Naive B cell (primary cell): ENCODE measurements around the gene BCKDHA. TPM values are rescaled to one million over a fixed set of nuclear protein-coding genes. Genes with fewer than 3 reads are reported as not detected.

Source experiments
- ATAC-seq, 2 donors: fragments of 150-1000 bp; cut with Tn5 transposase; 2 replicates each; pipeline ENCODE4 v1.10.0; 2021; ENCODE audit warnings: low read depth in 2 of 2, mild to moderate bottlenecking in 2 of 2, moderate library complexity in 2 of 2
- DNase-seq: peaks from one replicate; pipeline ENCODE4 v3.0.0; 2022
- H3K27ac Mint-ChIP-seq, 6 donors: one replicate each; pipeline ENCODE4 v1.8.0; 2020 to 2022; ENCODE audit warnings: mild to moderate bottlenecking in 6 of 6, mixed read lengths in 6 of 6, moderate library complexity in 5 of 6, inconsistent platforms in 2 of 6
- H3K27me3 Mint-ChIP-seq, 3 donors: one replicate each; pipeline ENCODE4 v1.8.0; 2021 to 2022; ENCODE audit warnings: mixed read lengths in 3 of 3, mild to moderate bottlenecking in 1 of 3
- H3K36me3 Mint-ChIP-seq, 2 donors: one replicate each; pipeline ENCODE4 v1.8.0; 2020 to 2022; ENCODE audit warnings: mixed read lengths in 2 of 2, inconsistent platforms in 1 of 2, mild to moderate bottlenecking in 1 of 2
- H3K4me1 Mint-ChIP-seq, 3 donors: one replicate each; pipeline ENCODE4 v1.8.0; 2020 to 2022; ENCODE audit warnings: mixed read lengths in 3 of 3, inconsistent platforms in 1 of 3, mild to moderate bottlenecking in 1 of 3, moderate library complexity in 1 of 3
- H3K4me3 Mint-ChIP-seq, 8 donors: one replicate each; pipeline ENCODE4 v1.8.0; 2020 to 2022; ENCODE audit warnings: mild to moderate bottlenecking in 8 of 8, mixed read lengths in 8 of 8, moderate library complexity in 8 of 8, inconsistent platforms in 2 of 8
- H3K9me3 Mint-ChIP-seq, 7 donors: one replicate each; pipeline ENCODE4 v1.8.0; 2020 to 2022; ENCODE audit warnings: mixed read lengths in 7 of 7, mild to moderate bottlenecking in 5 of 7, inconsistent platforms in 2 of 7, moderate library complexity in 1 of 7
- polyA plus RNA-seq, 6 donors: library from polyadenylated mRNA; unstranded; fragments of 300-500 nt; fragmentation: Illumina TruSeq; gene quantifications; one replicate each; pipeline ENCODE4 v1.2.3, GENCODE V29; 2021; ENCODE audit warnings: low read depth in 6 of 6

BCKDHA gene
- polyA plus RNA-seq, 6 donors from 2014 or later = 50.3 to 79.8 (median 68.0) TPM

DNA sequence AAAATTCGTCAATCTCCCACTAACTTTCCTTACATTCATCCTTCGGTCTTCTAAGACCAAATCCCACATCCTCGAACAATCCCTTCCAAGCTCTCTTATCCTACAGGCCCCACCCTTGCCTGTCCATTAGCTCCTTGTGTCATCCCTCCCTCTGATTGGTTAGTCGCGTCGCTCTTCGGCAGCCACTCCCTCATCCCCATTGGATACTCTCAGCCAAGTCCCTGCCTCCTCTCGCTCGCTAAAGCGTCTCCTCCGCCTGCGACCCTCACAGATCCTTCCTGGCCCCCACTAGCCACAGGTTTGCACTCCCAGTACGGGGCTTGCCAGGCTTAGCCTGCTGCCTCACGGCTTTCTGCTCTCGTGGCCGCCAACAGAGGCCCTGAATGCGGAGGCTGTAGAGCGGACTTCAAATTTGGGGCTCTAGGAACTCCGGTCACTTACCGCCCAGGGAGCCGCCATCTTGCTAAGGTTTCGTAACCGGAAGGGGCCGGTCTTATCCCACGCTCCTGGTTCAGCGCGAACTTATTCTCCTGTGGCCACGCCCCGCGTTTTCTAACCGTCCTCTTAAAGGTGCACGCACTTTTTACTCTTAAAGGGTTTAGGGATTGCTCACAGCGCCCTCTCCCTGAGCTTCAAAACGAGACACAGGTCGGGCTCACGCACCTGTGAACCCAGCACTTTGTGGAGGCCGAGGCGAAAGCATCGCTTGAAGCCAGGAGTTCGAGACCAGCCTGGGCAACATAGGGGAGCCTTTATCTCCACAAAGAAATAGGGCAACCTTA, 42.0 kb downstream of the BCKDHA start, which contains the start of gene DMAC2:
Gene DMAC2, minus strand, starts transcription at position 472 of the 782 bp plus-strand sequence. Its CDS starts 13 bp downstream, at position 459.
- Mint-ChIP-seq H3K9me3 (no peaks in the 10 kb centered on the region), H3K27me3 (peaks cover 9 to 17% (median 16%) of the 10 kb centered on the region in 3 donors), H3K4me1 (peaks cover 6 to 25% (median 13%) of the 10 kb centered on the region in 3 donors), H3K27ac (peak within 1 kb of the TSS in 3 of 6 donors; percentile 33 to 90 (median 61)), H3K4me3 (peak within 1 kb of the TSS in 4 of 8 donors; percentile 5 to 68 (median 32)), H3K36me3 (peaks cover 0 to 9% of the 10 kb centered on the region in 2 donors)
- ATAC-seq (peak; percentile 98 to 99), DNase-seq (peak; percentile 86)

DNA sequence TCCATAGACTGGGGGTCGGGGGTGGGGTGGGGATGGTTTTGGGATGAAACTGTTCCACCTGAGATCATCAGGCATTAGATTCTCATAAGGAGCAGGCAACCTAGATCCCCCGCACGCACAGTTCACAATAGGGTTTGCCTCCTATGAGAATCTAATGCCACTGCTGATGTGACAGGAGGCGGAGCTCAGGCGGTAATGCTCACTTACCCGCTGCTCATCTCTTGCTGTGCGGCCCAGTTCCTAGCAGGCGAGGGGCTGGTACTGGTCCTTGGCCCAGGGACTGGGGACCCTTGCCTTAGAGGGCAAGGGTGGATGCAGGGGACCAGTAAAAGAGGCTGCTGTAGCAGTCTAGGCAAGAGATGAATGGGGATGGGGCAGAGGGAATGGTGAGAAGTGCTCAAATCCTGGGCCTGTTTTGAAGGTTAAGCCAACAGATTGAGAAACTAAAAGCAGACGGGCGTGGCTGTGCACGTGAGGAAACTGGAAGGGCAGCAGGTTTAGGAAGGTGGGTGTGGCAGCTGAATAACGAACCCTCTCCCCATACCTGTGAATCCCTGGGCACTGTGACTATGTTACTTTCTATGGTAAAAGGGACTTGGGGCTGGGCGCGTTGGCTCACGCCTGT, 43.8 kb downstream of the BCKDHA start:
- Mint-ChIP-seq H3K36me3 (peaks cover 0 to 7% of the 10 kb centered on the region in 2 donors), H3K4me3 (peak overlapping the region in 3 of 8 donors; percentile 16 to 68 (median 37)), H3K27me3 (peaks cover 9 to 26% (median 17%) of the 10 kb centered on the region in 3 donors), H3K27ac (peak overlapping the region in 1 of 6 donors; percentile 56), H3K4me1 (peaks cover 6 to 24% (median 13%) of the 10 kb centered on the region in 3 donors), H3K9me3 (no peaks in the 10 kb centered on the region)
- no peak for DNase-seq
- no peak for ATAC-seq

DNA sequence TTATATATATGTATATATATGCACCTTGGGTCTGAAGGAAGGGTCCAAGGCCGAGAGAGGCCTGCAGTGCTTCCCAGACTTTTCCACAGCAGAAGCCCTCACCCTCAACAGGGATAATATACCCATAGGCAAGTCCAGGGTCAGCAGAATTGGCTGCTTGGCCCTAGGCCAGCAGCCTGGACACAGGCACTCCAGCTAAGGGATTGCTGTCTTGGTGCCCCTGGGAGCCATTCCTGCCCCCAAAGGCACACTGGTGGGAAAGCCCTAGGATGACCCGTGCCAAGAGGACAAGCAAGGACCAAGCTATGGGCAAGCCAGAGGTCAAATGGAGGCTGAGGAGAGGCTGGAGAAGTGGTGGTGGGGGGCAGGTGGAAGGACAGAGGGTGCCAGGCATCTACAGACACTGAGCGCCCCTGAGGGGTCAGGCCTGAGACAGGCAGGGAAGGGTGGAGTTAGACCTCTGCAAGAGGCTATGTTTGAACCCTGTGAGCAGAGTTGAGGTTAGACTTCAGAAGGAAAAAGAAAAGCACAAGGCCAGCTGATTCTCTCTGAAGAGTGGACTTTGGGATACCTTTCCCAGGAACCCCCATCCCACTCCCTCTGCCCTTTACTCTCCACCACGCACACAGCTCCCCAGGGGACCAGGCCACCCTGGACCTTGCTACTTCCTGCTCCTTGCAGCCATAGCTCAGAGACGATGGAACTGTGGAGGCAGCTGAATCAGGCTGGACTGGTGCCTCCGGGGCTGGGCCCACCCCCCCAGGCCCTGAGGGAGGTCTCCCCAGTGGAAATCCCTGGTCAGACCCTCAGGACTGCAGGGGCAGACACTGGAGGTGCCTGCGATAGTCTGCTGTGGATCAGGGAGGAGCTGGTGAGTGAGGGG, 45.1 kb downstream of the BCKDHA start, which contains the start of gene ERICH4:
Gene ERICH4, plus strand, starts transcription at position 684 of the 883 bp plus-strand sequence. Its CDS starts 14 bp downstream, at position 698.
- H3K9me3 Mint-ChIP-seq = no peaks in the 10 kb centered on the region
- H3K4me1 Mint-ChIP-seq = peaks cover 4 to 18% (median 10%) of the 10 kb centered on the region in 3 donors
- H3K36me3 Mint-ChIP-seq = peaks cover 0 to 3% of the 10 kb centered on the region in 2 donors
- peak within 1 kb of the TSS in 2 of 6 donors; percentile 3 to 27 for H3K27ac Mint-ChIP-seq
- DNase-seq (no peak), ATAC-seq (no peak)
- H3K4me3 Mint-ChIP-seq = peak within 1 kb of the TSS in 2 of 8 donors; percentile 51 to 54
- H3K27me3 Mint-ChIP-seq = peaks cover 9 to 38% (median 17%) of the 10 kb centered on the region in 3 donors

DNA sequence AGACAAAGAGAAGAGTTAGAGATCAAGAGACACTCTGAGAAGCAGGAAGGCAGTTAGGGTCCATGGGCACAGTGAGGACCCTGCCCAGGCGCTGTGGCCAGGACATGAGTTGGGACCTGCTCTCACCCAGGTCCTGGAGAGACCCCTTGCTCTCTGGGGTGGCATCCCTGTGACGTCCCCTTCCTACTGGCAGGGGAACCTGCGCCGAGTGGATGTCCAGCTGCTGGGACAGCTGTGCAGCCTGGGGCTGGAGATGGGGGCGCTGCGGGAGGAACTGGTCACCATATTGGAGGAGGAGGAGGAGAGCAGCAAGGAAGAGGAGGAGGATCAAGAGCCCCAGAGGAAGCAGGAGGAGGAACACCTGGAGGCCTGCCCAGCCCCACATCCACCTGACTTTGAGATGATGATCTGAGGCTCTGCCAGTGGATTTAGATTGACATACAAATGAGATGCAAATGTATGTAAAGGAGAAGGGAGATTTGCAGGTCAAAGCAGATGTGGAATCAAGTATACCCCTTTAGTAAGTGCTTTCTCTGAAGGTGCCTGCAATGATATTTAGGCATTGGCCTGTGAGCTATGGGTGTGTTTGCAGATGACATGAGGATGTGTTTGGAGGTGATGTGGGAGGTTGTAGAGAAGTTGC, 46.3 kb downstream of the BCKDHA start:
- peaks cover 9 to 39% (median 17%) of the 10 kb centered on the region in 3 donors for H3K27me3 Mint-ChIP-seq
- ATAC-seq (no peak), DNase-seq (no peak)
- H3K27ac Mint-ChIP-seq = peak overlapping the region in 2 of 6 donors; percentile 3 to 7
- peaks cover 6 to 11% (median 10%) of the 10 kb centered on the region in 3 donors for H3K4me1 Mint-ChIP-seq
- no peaks in the 10 kb centered on the region for H3K36me3 Mint-ChIP-seq
- H3K4me3 Mint-ChIP-seq = no peak overlapping the region
- H3K9me3 Mint-ChIP-seq = no peaks in the 10 kb centered on the region

DNA sequence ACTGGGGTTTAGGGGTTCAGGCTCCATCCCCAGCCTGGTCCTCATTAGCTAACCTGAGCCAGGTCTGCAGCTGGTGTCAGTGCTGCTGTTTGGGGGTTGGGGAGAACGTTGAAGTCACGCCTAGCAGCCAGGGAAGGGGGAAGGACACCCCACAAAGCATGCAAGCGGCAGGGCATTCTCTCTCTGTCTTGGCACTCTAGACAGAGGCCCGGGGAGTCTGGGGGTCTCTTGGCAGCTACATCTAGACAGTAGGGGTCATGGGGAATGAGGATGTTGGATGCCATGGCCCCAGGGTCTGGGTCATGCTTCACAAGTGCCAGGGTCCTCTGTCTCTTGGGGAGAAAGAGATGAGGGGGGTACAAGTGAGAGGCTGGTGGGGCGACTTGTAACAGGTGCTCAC, 48.0 kb downstream of the BCKDHA start:
- H3K4me3 Mint-ChIP-seq = no peak overlapping the region
- DNase-seq (no peak), ATAC-seq (no peak)
- no peaks in the 10 kb centered on the region for H3K9me3 Mint-ChIP-seq
- peaks cover 17 to 20% (median 18%) of the 10 kb centered on the region in 3 donors for H3K4me1 Mint-ChIP-seq
- peaks cover 9 to 45% (median 17%) of the 10 kb centered on the region in 3 donors for H3K27me3 Mint-ChIP-seq
- H3K36me3 Mint-ChIP-seq = no peaks in the 10 kb centered on the region
- H3K27ac Mint-ChIP-seq = no peak overlapping the region

DNA sequence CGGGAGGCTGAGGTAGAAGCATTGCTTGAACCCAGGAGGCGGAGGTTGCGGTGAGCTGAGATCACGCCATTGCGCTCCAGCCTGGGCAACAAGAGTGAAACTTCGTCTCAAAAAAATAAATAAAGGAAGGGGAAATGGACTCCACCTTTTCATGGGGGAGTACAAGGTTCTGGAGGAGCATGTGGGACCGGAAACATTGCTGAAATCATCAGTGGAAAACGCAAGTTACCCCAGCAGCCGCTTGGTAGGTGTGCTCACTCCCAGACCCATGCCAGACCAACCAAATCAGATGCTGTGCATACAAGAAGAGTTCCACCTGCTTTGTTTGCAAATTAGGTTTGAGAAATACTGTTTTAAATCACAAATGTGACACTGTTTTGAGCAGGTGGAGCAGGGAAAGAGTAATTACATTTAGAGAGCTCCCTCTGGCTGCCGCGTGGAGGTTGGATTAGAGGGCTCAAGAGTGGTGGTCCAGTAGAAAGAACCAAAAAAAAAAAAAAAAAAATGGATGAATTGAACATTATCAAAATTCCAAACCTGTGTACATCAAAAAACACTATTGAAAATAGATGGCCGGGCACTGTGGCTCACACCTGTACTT, 50.2 kb downstream of the BCKDHA start:
- no peak overlapping the region for H3K27ac Mint-ChIP-seq
- no peak for ATAC-seq
- DNase-seq = no peak
- H3K36me3 Mint-ChIP-seq = peaks cover 0 to 3% of the 10 kb centered on the region in 2 donors
- peaks cover 15 to 23% (median 18%) of the 10 kb centered on the region in 3 donors for H3K4me1 Mint-ChIP-seq
- no peaks in the 10 kb centered on the region for H3K9me3 Mint-ChIP-seq
- peaks cover 9 to 45% (median 16%) of the 10 kb centered on the region in 3 donors for H3K27me3 Mint-ChIP-seq
- H3K4me3 Mint-ChIP-seq = peak overlapping the region in 2 of 8 donors; percentile 29 to 36

DNA sequence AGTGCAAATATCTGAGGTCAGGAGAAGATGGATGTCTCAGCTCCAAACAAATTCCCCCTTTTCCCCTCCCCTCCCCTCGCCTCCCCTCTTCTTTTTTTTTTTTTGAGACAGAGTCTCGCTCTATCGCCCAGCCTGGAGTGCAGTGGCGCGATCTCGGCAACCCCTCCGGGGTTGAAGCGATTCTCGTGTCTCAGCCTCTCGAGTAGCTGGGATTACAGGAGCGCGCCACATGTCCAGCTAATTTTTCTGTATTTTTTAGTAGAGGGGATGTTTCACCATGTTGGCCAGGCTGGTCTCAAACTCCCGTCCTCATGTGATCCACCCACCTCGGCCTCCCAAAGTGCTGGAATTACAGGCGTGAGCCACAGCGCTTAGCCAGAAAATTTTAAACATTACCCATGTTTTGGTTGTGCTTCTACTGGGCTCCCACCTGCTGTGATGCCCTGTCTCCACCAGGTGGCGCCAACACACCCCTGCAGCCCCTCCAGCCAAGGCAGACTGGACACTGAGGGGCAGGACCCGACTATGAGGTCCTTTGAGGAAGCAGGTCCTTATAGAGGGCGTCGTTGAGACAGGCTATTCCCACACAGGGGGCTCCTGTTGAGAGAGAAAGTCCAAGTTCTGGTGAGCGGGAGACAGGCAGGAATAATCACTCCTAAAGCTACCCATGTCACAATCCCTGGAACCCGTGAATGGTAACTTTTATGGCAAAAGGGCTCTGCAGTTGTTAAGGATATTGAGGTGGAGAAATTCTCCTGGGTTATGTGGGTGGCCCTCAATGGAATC, 51.7 kb downstream of the BCKDHA start:
- H3K4me3 Mint-ChIP-seq = peak overlapping the region; percentile 18 to 91 (median 87)
- peaks cover 0 to 3% of the 10 kb centered on the region in 2 donors for H3K36me3 Mint-ChIP-seq
- peaks cover 18 to 38% (median 28%) of the 10 kb centered on the region in 3 donors for H3K4me1 Mint-ChIP-seq
- H3K9me3 Mint-ChIP-seq = no peaks in the 10 kb centered on the region
- peak overlapping the region in 3 of 6 donors; percentile 47 to 75 (median 63) for H3K27ac Mint-ChIP-seq
- DNase-seq (peak; percentile 66), ATAC-seq (peak; percentile 85 to 88)
- H3K27me3 Mint-ChIP-seq = peaks cover 2 to 32% (median 4%) of the 10 kb centered on the region in 3 donors

DNA sequence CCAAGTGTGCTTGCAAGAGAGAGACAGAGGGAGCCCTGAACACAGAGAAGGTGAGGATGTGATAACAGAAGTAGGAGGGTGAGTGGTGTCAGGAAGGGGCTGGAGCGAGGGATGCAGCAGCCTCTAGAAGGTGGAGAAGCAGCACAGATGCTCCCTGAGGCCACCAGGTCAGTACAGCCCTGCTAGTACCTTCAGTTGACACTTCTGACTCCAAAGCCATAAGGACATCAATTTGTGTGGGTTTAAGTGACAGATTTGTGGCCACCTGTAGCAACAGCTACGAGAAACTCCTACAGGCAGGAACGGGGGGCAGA, 52.2 kb downstream of the BCKDHA start:
- ATAC-seq (peak in 1 of 2 donors; percentile 19), DNase-seq (no peak)
- Mint-ChIP-seq H3K4me3 (peak overlapping the region in 3 of 8 donors; percentile 11 to 85 (median 73)), H3K4me1 (peaks cover 18 to 42% (median 31%) of the 10 kb centered on the region in 3 donors), H3K27ac (no peak overlapping the region), H3K9me3 (no peaks in the 10 kb centered on the region), H3K36me3 (peaks cover 0 to 3% of the 10 kb centered on the region in 2 donors), H3K27me3 (peaks cover 0 to 29% (median 5%) of the 10 kb centered on the region in 3 donors)

DNA sequence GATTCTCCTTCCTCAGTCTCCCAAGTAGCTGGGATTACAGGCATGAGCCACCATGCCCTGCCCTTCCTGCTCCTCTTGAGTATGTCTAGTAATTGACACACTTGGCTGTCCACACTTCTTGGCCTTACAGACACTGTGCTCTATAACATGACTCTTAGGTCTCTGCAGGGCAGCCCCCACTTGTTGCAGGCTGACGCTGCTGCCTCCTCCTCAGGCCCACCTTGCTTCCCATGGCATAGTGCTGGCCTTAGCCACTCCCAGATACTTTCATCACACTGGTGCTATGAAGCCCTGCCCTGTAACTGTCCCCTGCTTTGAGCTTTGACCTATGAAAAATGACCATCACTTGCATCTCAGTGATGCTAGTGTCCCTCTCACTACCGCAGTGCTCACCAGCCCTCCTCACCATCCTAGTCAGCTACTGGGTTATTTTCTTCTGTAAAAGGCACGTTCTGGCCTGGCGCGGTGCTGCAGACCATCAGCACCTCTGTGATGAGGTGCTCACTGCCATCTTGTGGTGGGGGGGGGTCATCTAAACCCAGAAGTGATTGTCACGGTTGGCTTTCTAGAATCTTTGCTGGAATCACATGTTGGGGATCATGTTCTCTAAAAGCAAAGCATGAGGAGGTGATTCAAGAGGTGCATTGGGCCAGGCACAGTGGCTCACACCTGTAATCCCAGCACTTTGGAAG, 55.1 kb downstream of the BCKDHA start:
- peaks cover 11 to 27% (median 18%) of the 10 kb centered on the region in 3 donors for H3K27me3 Mint-ChIP-seq
- H3K4me1 Mint-ChIP-seq = peaks cover 22 to 43% (median 31%) of the 10 kb centered on the region in 3 donors
- no peaks in the 10 kb centered on the region for H3K9me3 Mint-ChIP-seq
- ATAC-seq (no peak), DNase-seq (no peak)
- H3K27ac Mint-ChIP-seq = peak overlapping the region in 4 of 6 donors; percentile 69 to 90 (median 81)
- peaks cover 0 to 3% of the 10 kb centered on the region in 2 donors for H3K36me3 Mint-ChIP-seq
- H3K4me3 Mint-ChIP-seq = no peak overlapping the region

DNA sequence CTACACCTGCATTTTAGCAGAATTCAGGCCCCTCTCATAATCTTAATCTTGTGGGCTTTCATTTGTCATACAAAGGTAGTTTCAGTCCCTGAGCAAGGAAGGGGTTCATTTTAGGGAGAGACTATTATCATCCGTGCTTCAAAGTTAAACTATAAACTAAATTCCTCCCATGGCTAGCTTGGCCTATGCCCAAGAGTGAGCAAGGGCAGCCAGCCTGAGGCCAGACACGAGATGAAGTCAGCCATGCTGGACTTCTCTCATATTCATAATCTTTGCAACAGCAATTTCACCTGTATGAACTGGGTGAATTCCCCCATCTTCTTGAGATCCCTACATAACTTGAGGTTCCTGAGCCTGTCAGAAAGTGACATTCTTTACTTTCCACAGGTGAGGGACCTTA, 58.3 kb downstream of the BCKDHA start:
- Mint-ChIP-seq H3K27me3 (peaks cover 19 to 39% (median 24%) of the 10 kb centered on the region in 3 donors), H3K36me3 (peaks cover 0 to 3% of the 10 kb centered on the region in 2 donors)

DNA sequence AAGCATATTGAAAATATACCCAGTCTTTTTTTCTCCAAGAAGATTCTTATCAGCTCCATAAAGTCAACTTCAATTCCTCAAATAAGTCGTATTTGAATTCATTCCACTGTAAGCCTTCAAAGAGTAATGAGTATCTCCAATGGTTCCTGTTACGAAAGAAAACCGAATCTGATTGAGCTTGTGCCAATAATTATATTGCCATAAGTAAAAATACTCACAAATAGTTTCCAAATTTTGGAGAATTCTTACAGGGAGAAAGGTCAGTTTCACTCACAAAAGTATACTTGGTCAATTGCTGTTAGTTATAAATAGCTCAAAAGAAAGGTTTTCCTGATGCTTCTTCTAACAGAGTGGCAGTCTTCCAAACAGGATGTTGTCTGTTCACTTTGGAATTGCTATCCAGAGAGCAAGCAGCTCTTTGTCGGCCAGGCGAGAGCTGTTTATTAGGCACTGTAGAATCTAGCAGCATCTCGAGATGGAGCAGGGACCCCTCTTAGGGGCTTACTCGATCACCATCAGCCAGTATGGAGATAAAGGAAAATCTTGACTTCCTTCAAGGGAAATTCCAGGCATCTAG, 58.8 kb downstream of the BCKDHA start:
- no peak overlapping the region for H3K27ac Mint-ChIP-seq
- H3K27me3 Mint-ChIP-seq = peaks cover 19 to 39% (median 24%) of the 10 kb centered on the region in 3 donors
- no peak for DNase-seq
- no peak for ATAC-seq
- no peak overlapping the region for H3K4me3 Mint-ChIP-seq
- no peaks in the 10 kb centered on the region for H3K9me3 Mint-ChIP-seq
- H3K4me1 Mint-ChIP-seq = peaks cover 12 to 24% (median 18%) of the 10 kb centered on the region in 3 donors
- peaks cover 0 to 3% of the 10 kb centered on the region in 2 donors for H3K36me3 Mint-ChIP-seq

More for the DNA sequence above, 58.3 kb downstream of the BCKDHA start:
- no peak for ATAC-seq
- H3K9me3 Mint-ChIP-seq = no peaks in the 10 kb centered on the region
- H3K27ac Mint-ChIP-seq = no peak overlapping the region
- H3K4me1 Mint-ChIP-seq = peaks cover 12 to 24% (median 18%) of the 10 kb centered on the region in 3 donors
- no peak for DNase-seq
- H3K4me3 Mint-ChIP-seq = no peak overlapping the region
